ENCODE data around the gene IFNGR1.

DNA sequence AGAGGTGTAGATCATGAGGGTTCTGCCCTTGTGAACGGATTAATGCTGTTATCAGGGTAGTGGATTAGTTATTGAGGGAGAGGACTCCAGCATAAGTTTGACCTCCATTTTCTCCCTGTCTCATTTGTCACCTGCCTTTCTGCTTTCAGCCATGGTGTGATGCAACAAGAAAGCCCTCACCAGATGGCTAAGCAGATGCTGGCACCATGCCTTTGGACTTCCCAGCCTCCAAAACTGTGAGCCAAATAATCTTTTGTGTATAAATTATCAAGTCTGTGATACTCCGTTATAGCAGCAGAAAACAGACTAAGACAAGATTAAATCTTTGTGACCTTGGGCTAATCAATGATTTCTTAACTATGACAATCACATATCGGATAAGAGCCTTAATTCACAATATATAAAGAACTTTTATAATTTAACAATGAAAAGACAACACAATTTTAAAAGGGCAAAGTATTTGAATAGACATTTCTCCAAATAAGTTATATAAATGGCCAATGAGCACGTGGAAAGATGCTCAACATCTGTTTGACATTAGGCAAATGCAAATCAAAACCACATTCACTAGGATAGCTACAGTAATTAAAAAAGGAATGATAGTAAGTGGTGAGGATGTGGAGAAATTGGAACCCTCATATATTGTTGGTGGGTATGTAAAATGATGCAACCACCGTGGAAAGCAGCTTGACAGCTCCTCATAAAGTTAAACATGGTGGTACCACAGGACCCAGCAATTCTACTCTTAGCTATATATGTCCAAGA is 45.3 kb upstream of the IFNGR1 start:
- TF ChIP-seq, protein P1, sequence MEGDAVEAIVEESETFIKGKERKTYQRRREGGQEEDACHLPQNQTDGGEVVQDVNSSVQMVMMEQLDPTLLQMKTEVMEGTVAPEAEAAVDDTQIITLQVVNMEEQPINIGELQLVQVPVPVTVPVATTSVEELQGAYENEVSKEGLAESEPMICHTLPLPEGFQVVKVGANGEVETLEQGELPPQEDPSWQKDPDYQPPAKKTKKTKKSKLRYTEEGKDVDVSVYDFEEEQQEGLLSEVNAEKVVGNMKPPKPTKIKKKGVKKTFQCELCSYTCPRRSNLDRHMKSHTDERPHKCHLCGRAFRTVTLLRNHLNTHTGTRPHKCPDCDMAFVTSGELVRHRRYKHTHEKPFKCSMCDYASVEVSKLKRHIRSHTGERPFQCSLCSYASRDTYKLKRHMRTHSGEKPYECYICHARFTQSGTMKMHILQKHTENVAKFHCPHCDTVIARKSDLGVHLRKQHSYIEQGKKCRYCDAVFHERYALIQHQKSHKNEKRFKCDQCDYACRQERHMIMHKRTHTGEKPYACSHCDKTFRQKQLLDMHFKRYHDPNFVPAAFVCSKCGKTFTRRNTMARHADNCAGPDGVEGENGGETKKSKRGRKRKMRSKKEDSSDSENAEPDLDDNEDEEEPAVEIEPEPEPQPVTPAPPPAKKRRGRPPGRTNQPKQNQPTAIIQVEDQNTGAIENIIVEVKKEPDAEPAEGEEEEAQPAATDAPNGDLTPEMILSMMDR (IDR thresholded peaks at IDR 0.05) = no peak
- no peak for TF ChIP-seq POLR2A (IDR thresholded peaks at IDR 0.05)

Measured in right lobe of liver (tissue), 4 donors.